GM12801 (cell line): ENCODE measurements around the gene PARD6B.

Source experiments
- CTCF ChIP-seq: IDR thresholded peaks from one replicate; pipeline ENCODE4 v1.5.1; 2011; ENCODE audit warnings: control low read depth; ENCODE audit not compliant: insufficient read length; ENCODE audit errors: extremely low read depth

Gene PARD6B, protein sequence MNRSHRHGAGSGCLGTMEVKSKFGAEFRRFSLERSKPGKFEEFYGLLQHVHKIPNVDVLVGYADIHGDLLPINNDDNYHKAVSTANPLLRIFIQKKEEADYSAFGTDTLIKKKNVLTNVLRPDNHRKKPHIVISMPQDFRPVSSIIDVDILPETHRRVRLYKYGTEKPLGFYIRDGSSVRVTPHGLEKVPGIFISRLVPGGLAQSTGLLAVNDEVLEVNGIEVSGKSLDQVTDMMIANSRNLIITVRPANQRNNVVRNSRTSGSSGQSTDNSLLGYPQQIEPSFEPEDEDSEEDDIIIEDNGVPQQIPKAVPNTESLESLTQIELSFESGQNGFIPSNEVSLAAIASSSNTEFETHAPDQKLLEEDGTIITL

GRCh38 chr20:50731055-50731929, at the start of gene PARD6B:
Gene PARD6B, plus strand, starts transcription at chr20:50731580. Its CDS starts 207 bp downstream, at chr20:50731787.
- no peak for TF ChIP-seq CTCF

GRCh38 chr20:50682065-50682464, 49.3 kb upstream of the PARD6B start:
- no peak for TF ChIP-seq CTCF

- TF ChIP-seq CTCF = no peak
Observed at GRCh38 chr20:50682947-50683530, 48.3 kb upstream of the PARD6B start.

GRCh38 chr20:50683570-50683969, 47.8 kb upstream of the PARD6B start:
- no peak for TF ChIP-seq CTCF

DNA sequence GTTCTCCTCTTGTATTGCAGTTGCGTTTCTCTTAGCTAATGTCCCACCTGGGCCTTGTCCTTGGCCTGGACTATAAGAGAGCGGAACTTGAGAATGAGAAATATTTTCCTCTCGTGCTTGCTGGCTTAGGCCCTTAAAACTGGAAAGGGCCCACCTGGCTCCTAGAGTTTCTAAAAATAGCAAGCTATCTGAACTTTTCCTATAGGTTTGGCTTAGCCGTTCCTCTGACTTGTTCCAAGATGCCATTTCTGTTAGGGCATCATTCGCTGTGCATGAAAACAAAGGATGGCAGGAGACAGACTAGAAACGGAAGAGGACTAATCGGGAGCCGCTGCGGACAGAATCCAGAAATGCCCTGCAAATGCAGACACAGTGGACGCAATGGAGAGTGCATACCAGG, 44.6 kb upstream of the PARD6B start:
- no peak for TF ChIP-seq CTCF

- no peak for TF ChIP-seq CTCF
Observed at GRCh38 chr20:50688256-50688975, 43.0 kb upstream of the PARD6B start.
